ENCODE measurements around the gene PCDHGA5. TPM values are rescaled to one million over a fixed set of nuclear protein-coding genes. Genes with fewer than 3 reads are reported as not detected.
"Not testable (repeated sequence)": the region's sequence is repeated elsewhere in the genome, so short reads cannot be mapped to it uniquely, and the experiment has no call there.

PCDHGA5 gene
- total RNA-seq, 2 experiments from 2014 or later, result 0.08 TPM; not detected in 1

- ATAC-seq (ENCODE audit: poor library complexity) (no peak), DNase-seq (no peak)
- H3K36me3 ChIP-seq (ENCODE audit: insufficient read depth, low read length), result no peaks in the 10 kb centered on the region
- peaks cover 32 to 54% of the 10 kb centered on the region in 2 experiments for H3K9me3 ChIP-seq (ENCODE audit: control insufficient read depth in 1 of 2, insufficient read depth in 1 of 2, low read length in 2 of 2)
- Mint-ChIP-seq H3K27me3 (peaks cover 93% of the 10 kb centered on the region), H3K9me3 (peaks cover 24% of the 10 kb centered on the region), H3K4me1 (ENCODE audit: low read depth) (no peaks in the 10 kb centered on the region), H3K27ac (no peak within 1 kb of the TSS), H3K36me3 (ENCODE audit: low read depth) (peaks cover 36% of the 10 kb centered on the region), H3K4me3 (peak within 1 kb of the TSS; percentile 36)
- H3K4me3 ChIP-seq (ENCODE audit: low read length), result peak within 1 kb of the TSS; percentile 3
- no peak for TF ChIP-seq CTCF (IDR thresholded peaks at IDR 0.05)
- ChIA-PET CTCF (no interaction called here), POLR2A (no interaction called here)
- peaks cover 3% of the 10 kb centered on the region for H3K4me1 ChIP-seq (ENCODE audit: insufficient read depth, low read length)
- H3K27me3 ChIP-seq (ENCODE audit: control insufficient read depth in 1 of 2, insufficient read depth in 2 of 2, low read length in 2 of 2), result peaks cover 52 to 68% of the 10 kb centered on the region in 2 experiments
- H3K27ac ChIP-seq (ENCODE audit: low read depth in 1 of 2, low read length in 2 of 2), result no peak within 1 kb of the TSS
- intact Hi-C loops (cut with DNase I, micrococcal nuclease), result loop anchor here in 1 of 2 experiments (5.0 kb wide), 1 partner anchor 35 kb away; the partner anchor contains the start of gene PCDHGB7
These were observed 18.7 kb downstream of the PCDHGA5 start, which contains the start of gene PCDHGA7 for GRCh38 chr5:141382469-141383294. TSS of gene PCDHGA7 (plus strand) at chr5:141382742. CDS start at chr5:141382900, 158 bp downstream.

DNA sequence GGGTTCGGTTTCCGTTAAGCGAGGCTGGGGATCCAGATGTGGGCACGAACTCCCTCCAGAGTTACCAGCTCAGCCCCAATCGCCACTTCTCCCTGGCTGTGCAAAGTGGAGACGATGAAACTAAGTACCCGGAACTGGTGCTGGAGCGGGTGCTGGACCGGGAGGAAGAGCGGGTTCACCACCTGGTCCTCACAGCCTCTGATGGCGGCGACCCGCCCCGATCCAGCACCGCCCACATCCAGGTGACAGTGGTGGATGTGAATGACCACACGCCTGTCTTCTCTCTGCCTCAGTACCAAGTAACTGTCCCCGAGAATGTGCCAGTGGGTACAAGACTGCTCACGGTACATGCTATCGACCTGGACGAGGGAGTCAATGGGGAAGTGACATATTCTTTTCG is 19.4 kb downstream of the PCDHGA5 start:
- peaks cover 90% of the 10 kb centered on the region for H3K27me3 Mint-ChIP-seq
- intact Hi-C loops (cut with DNase I, micrococcal nuclease), result loop anchor here in 1 of 2 experiments (5.0 kb wide), 1 partner anchor 34 kb away; the partner anchor contains the start of gene PCDHGB7
- ChIA-PET POLR2A (no interaction called here), CTCF (no interaction called here)
- Histone ChIP-seq H3K4me3 (ENCODE audit: low read length) (no peak overlapping the region), H3K9me3 (ENCODE audit: control insufficient read depth in 1 of 2, insufficient read depth in 1 of 2, low read length in 2 of 2) (peaks cover 37 to 55% of the 10 kb centered on the region in 2 experiments), H3K27me3 (ENCODE audit: control insufficient read depth in 1 of 2, insufficient read depth in 2 of 2, low read length in 2 of 2) (peaks cover 56 to 71% of the 10 kb centered on the region in 2 experiments), H3K36me3 (ENCODE audit: insufficient read depth, low read length) (no peaks in the 10 kb centered on the region), H3K4me1 (ENCODE audit: insufficient read depth, low read length) (peaks cover 3% of the 10 kb centered on the region), H3K27ac (ENCODE audit: low read depth in 1 of 2, low read length in 2 of 2) (no peak overlapping the region)
- no peak for DNase-seq
- H3K4me3 Mint-ChIP-seq, result no peak overlapping the region
- H3K4me1 Mint-ChIP-seq (ENCODE audit: low read depth), result no peaks in the 10 kb centered on the region
- peaks cover 36% of the 10 kb centered on the region for H3K36me3 Mint-ChIP-seq (ENCODE audit: low read depth)
- H3K9me3 Mint-ChIP-seq, result peaks cover 25% of the 10 kb centered on the region
- ATAC-seq (ENCODE audit: poor library complexity), result no peak
- no peak overlapping the region for H3K27ac Mint-ChIP-seq
- no peak for TF ChIP-seq CTCF (IDR thresholded peaks at IDR 0.05)

DNA sequence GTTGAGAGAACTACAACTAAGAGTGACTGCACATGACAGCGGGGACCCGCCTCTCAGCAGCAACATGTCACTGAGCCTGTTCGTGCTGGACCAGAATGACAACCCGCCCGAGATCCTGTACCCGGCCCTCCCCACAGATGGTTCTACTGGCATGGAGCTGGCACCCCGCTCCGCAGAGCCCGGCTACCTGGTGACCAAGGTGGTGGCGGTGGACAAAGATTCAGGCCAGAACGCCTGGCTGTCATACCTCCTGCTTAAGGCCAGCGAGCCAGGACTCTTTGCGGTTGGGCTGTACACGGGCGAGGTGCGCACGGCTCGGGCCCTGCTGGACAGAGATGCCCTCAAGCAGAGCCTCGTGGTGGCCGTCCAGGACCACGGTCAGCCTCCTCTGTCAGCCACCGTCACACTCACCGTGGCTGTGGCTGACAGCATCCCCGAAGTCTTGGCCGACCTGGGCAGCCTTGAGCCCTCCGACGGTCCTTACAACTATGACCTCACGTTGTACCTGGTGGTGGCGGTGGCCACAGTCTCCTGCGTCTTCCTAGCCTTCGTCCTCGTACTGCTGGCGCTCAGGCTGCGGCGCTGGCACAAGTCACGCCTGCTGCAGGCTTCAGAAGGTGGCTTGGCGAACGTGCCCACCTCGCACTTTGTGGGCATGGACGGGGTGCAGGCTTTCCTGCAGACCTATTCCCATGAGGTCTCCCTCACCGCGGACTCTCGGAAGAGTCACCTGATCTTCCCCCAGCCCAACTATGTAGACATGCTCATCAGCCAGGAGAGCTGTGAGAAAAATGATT is 20.7 kb downstream of the PCDHGA5 start:
- Histone ChIP-seq H3K27ac (ENCODE audit: low read depth in 1 of 2, low read length in 2 of 2) (no peak overlapping the region), H3K9me3 (ENCODE audit: control insufficient read depth in 1 of 2, insufficient read depth in 1 of 2, low read length in 2 of 2) (peaks cover 48 to 64% of the 10 kb centered on the region in 2 experiments), H3K4me1 (ENCODE audit: insufficient read depth, low read length) (peaks cover 3% of the 10 kb centered on the region), H3K36me3 (ENCODE audit: insufficient read depth, low read length) (no peaks in the 10 kb centered on the region), H3K27me3 (ENCODE audit: control insufficient read depth in 1 of 2, insufficient read depth in 2 of 2, low read length in 2 of 2) (peaks cover 66 to 83% of the 10 kb centered on the region in 2 experiments), H3K4me3 (ENCODE audit: low read length) (no peak overlapping the region)
- intact Hi-C loops (cut with DNase I, micrococcal nuclease), result loop anchor here in 1 of 2 experiments (5.0 kb wide), 1 partner anchor 33 kb away; the partner anchor contains the start of gene PCDHGB7
- ChIA-PET CTCF (interaction anchor here (1.2 kb wide), 1 partner anchor 140 kb away, joined by 3 read pairs; no protein-coding TSS in a partner anchor), POLR2A (no interaction called here)
- Mint-ChIP-seq H3K36me3 (ENCODE audit: low read depth) (peaks cover 28% of the 10 kb centered on the region), H3K4me3 (no peak overlapping the region), H3K4me1 (ENCODE audit: low read depth) (no peaks in the 10 kb centered on the region), H3K27me3 (peaks cover 86% of the 10 kb centered on the region), H3K9me3 (peaks cover 28% of the 10 kb centered on the region), H3K27ac (no peak overlapping the region)
- DNase-seq (no peak), ATAC-seq (ENCODE audit: poor library complexity) (no peak)
- TF ChIP-seq CTCF (IDR thresholded peaks at IDR 0.05), result no peak

- H3K4me1 Mint-ChIP-seq (ENCODE audit: low read depth); POLR2A ChIA-PET; H3K36me3 ChIP-seq (ENCODE audit: insufficient read depth, low read length); H3K27ac Mint-ChIP-seq; H3K27ac ChIP-seq (ENCODE audit: low read depth in 1 of 2, low read length in 2 of 2); H3K4me3 ChIP-seq (ENCODE audit: low read length); H3K4me3 Mint-ChIP-seq; H3K4me1 ChIP-seq (ENCODE audit: insufficient read depth, low read length); intact Hi-C loops (cut with DNase I, micrococcal nuclease): not testable (repeated sequence)
- Mint-ChIP-seq H3K36me3 (ENCODE audit: low read depth) (peaks cover 31% of the 10 kb centered on the region), H3K27me3 (peaks cover 91% of the 10 kb centered on the region), H3K9me3 (peaks cover 29% of the 10 kb centered on the region)
- H3K27me3 ChIP-seq (ENCODE audit: control insufficient read depth in 1 of 2, insufficient read depth in 2 of 2, low read length in 2 of 2), result peaks cover 56 to 88% of the 10 kb centered on the region in 2 experiments
- CTCF ChIA-PET, result interaction anchor here (1.5 to 2.2 kb wide), 3 partner anchors 68 to 231 kb away, joined by 3 to 7 read pairs (median 3); partner anchors contain the start of gene DIAPH1
- H3K9me3 ChIP-seq (ENCODE audit: control insufficient read depth in 1 of 2, insufficient read depth in 1 of 2, low read length in 2 of 2), result peaks cover 48 to 72% of the 10 kb centered on the region in 2 experiments
- peak in 4 of 14 experiments; percentile 13 to 35 (median 32) for DNase-seq
- peak; percentile 44 for ATAC-seq (ENCODE audit: poor library complexity)
These were observed 23.8 kb downstream of the PCDHGA5 start, which contains the start of gene PCDHGB4 for GRCh38 chr5:141387557-141388311. TSS of gene PCDHGB4 (plus strand) at chr5:141387698. CDS start at chr5:141387885, 187 bp downstream.

All from CD4-positive, alpha-beta T cell (primary cell).